ENCODE data around the gene RSPRY1.

RSPRY1 gene

GRCh38 chr16:57233944-57234706 is 48.0 kb downstream of the RSPRY1 start:
- Histone ChIP-seq H4K20me1 (ENCODE audit: control insufficient read depth, insufficient read depth, low read depth, low read length) (no peaks in the 10 kb centered on the region), H3K4me1 (ENCODE audit: control insufficient read depth, low read length) (peaks cover 37% of the 10 kb centered on the region), H3K27me3 (ENCODE audit: control insufficient read depth, low read length) (no peaks in the 10 kb centered on the region), H3K9me2 (replicated peaks; ENCODE audit: control insufficient read depth, low read length) (no peaks in the 10 kb centered on the region), H3K79me2 (ENCODE audit: control insufficient read depth, low read length) (no peaks in the 10 kb centered on the region), H3F3A (ENCODE audit: control insufficient read depth, insufficient read depth) (peaks cover 35% of the 10 kb centered on the region), H3K9me3 (ENCODE audit: control insufficient read depth, insufficient read depth, low read length) (no peaks in the 10 kb centered on the region), H3K4me3 (ENCODE audit: low read length) (peak overlapping the region; percentile 61), H3K27ac (ENCODE audit: low read depth, low read length) (peak overlapping the region; percentile 89), H3K4me2 (ENCODE audit: low read length) (peak overlapping the region; percentile 84), H3K36me3 (ENCODE audit: control insufficient read depth, low read length) (peaks cover 75% of the 10 kb centered on the region)
- TF ChIP-seq CTCF (IDR thresholded peaks at IDR 0.05; ENCODE audit: low read depth, low read length, poor library complexity, severe bottlenecking), result no peak
- TF ChIP-seq EZH2phosphoT487 (IDR thresholded peaks at IDR 0.05; ENCODE audit: borderline replicate concordance, low read length), result no peak

- no peak for TF ChIP-seq CTCF (IDR thresholded peaks at IDR 0.05; ENCODE audit: low read depth, low read length, poor library complexity, severe bottlenecking)
- TF ChIP-seq EZH2phosphoT487 (IDR thresholded peaks at IDR 0.05; ENCODE audit: borderline replicate concordance, low read length), result no peak
- H3K4me3 ChIP-seq (ENCODE audit: low read length), result peak overlapping the region; percentile 61
- no peaks in the 10 kb centered on the region for H3K79me2 ChIP-seq (ENCODE audit: control insufficient read depth, low read length)
- peaks cover 80% of the 10 kb centered on the region for H3K36me3 ChIP-seq (ENCODE audit: control insufficient read depth, low read length)
- H3K4me2 ChIP-seq (ENCODE audit: low read length), result peak overlapping the region; percentile 84
- H3K4me1 ChIP-seq (ENCODE audit: control insufficient read depth, low read length), result peaks cover 42% of the 10 kb centered on the region
- no peaks in the 10 kb centered on the region for H3K9me3 ChIP-seq (ENCODE audit: control insufficient read depth, insufficient read depth, low read length)
- H3K27me3 ChIP-seq (ENCODE audit: control insufficient read depth, low read length), result no peaks in the 10 kb centered on the region
- peaks cover 40% of the 10 kb centered on the region for H3F3A ChIP-seq (ENCODE audit: control insufficient read depth, insufficient read depth)
- no peaks in the 10 kb centered on the region for H4K20me1 ChIP-seq (ENCODE audit: control insufficient read depth, insufficient read depth, low read depth, low read length)
- no peaks in the 10 kb centered on the region for H3K9me2 ChIP-seq (replicated peaks; ENCODE audit: control insufficient read depth, low read length)
- H3K27ac ChIP-seq (ENCODE audit: low read depth, low read length), result peak overlapping the region; percentile 89
Observed at GRCh38 chr16:57234707-57235092, 48.6 kb downstream of the RSPRY1 start.

GRCh38 chr16:57235128-57236021 is 49.2 kb downstream of the RSPRY1 start:
- Histone ChIP-seq H3K9me3 (ENCODE audit: control insufficient read depth, insufficient read depth, low read length) (no peaks in the 10 kb centered on the region), H3K9me2 (replicated peaks; ENCODE audit: control insufficient read depth, low read length) (no peaks in the 10 kb centered on the region), H3K27me3 (ENCODE audit: control insufficient read depth, low read length) (no peaks in the 10 kb centered on the region), H3F3A (ENCODE audit: control insufficient read depth, insufficient read depth) (peaks cover 45% of the 10 kb centered on the region), H3K36me3 (ENCODE audit: control insufficient read depth, low read length) (peaks cover 82% of the 10 kb centered on the region), H3K79me2 (ENCODE audit: control insufficient read depth, low read length) (no peaks in the 10 kb centered on the region), H3K4me3 (ENCODE audit: low read length) (peak overlapping the region; percentile 61), H3K27ac (ENCODE audit: low read depth, low read length) (peak overlapping the region; percentile 89), H3K4me1 (ENCODE audit: control insufficient read depth, low read length) (peaks cover 49% of the 10 kb centered on the region), H3K4me2 (ENCODE audit: low read length) (peak overlapping the region; percentile 84), H4K20me1 (ENCODE audit: control insufficient read depth, insufficient read depth, low read depth, low read length) (no peaks in the 10 kb centered on the region)
- no peak for TF ChIP-seq EZH2phosphoT487 (IDR thresholded peaks at IDR 0.05; ENCODE audit: borderline replicate concordance, low read length)
- no peak for TF ChIP-seq CTCF (IDR thresholded peaks at IDR 0.05; ENCODE audit: low read depth, low read length, poor library complexity, severe bottlenecking)

Data from DOHH2 (cell line).